Measurements from ENCODE around the gene RAD21L1.

DNA sequence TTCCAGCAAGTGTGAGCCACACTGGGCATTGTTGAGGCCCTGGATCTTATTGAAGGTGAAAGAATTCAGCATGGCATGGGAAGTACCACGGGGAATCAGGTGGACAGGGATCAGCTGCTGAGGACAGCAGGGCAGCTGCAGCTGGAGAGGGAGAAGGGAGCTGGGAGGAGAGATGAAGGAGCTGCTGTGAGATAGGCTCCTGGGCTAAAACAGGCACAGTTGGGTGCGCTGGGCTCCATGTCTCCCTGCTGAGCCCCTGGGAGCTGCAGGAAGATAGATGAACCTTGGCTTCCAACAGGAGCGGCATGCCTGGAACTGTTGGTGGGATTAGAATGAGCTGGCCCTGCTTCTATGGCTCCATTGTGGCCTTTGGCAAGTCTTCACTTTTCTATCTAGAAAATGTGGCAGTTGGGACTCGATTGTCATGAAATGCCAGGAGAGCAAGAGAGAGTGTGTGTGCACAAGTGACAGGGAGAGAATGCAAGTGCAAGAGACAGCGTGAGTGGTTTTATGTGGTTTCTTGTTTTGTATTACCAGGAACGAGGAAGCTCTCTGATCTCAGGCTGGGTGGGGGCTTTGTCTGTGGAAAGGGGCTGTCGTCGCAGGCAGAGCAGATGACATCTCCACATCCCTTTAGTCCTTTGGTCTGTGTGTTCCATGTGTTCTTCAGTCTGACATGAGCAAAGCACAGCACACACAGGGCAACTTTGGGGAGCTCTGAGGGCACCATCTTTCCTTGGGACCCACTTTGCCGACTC lies 60.6 kb downstream of the RAD21L1 start:
- TF ChIP-seq EP300 (IDR thresholded peaks at IDR 0.05) (no peak), CTCF (IDR thresholded peaks at IDR 0.05) (no peak), POLR2A (IDR thresholded peaks at IDR 0.05) (no peak), POLR2AphosphoS5 (IDR thresholded peaks at IDR 0.05) (no peak)
